Loucy (cell line): ENCODE results near the gene WASHC3.

Source experiments
- EZH2phosphoT487 ChIP-seq: fragments of 200-600 bp; IDR thresholded peaks from 2 replicates; pipeline ENCODE4 v1.6.1; 2018; ENCODE audit warnings: antibody characterized with exemption, mild to moderate bottlenecking, moderate library complexity, borderline replicate concordance
- TF ChIP-seq, protein P1 (sequence below): fragments of 200-600 bp; sonication (generic); conservative IDR thresholded peaks from 2 replicates; pipeline ENCODE4 v1.5.1; 2014; ENCODE audit warnings: mild to moderate bottlenecking, antibody characterized with exemption, low read length

DNA sequence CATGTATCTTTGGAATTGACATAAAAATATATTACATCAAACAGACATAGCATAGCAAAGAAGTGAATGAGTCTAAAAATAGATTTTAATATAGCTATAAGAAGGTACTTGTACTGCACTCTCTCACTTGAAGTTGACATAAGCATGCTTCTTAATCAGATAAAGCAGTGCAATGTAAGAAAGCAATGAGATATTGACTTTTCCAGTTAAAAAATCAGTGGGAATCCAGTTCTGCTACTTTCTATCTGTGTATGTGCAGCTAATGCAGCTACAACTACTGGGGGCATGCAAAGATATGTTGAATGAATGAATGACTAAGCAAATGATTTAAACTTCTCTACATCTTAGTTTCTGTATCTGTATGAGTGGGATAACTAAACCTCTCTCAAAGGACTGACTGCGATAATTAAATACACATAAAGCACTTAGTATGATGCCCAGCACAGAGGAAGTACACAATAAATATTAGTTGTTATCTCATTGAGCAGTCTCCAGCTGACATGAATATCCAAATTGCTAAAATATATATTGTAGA lies 10.3 kb downstream of the WASHC3 start:
- TF ChIP-seq, protein P1, sequence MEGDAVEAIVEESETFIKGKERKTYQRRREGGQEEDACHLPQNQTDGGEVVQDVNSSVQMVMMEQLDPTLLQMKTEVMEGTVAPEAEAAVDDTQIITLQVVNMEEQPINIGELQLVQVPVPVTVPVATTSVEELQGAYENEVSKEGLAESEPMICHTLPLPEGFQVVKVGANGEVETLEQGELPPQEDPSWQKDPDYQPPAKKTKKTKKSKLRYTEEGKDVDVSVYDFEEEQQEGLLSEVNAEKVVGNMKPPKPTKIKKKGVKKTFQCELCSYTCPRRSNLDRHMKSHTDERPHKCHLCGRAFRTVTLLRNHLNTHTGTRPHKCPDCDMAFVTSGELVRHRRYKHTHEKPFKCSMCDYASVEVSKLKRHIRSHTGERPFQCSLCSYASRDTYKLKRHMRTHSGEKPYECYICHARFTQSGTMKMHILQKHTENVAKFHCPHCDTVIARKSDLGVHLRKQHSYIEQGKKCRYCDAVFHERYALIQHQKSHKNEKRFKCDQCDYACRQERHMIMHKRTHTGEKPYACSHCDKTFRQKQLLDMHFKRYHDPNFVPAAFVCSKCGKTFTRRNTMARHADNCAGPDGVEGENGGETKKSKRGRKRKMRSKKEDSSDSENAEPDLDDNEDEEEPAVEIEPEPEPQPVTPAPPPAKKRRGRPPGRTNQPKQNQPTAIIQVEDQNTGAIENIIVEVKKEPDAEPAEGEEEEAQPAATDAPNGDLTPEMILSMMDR, result no peak
- TF ChIP-seq EZH2phosphoT487, result no peak
